Spleen (tissue), 7 donors: ENCODE data around the gene P2RX1.

Source experiments
- POLR2AphosphoS5 ChIP-seq, 3 donors: sonication (generic); formaldehyde crosslinking; IDR thresholded peaks; one replicate each; pipeline ENCODE4 v1.5.1; 2017; ENCODE audit warnings: antibody characterized with exemption in 3 of 3
- TF ChIP-seq, protein P1 (sequence below), 11 experiments: fragments of 200-600 bp in 7 of 11; fragments of 450-650 bp in 4 of 11; sonication (generic) in 4 of 11; IDR thresholded peaks in 8 of 11; conservative IDR thresholded peaks in 3 of 11; 1 replicate in 7 of 11; 2 replicates in 4 of 11; pipeline versions ENCODE4 v1.4.0 to v1.8.0; 2016 to 2021; ENCODE audit warnings: antibody characterized with exemption in 11 of 11, inconsistent platforms in 4 of 11, mild to moderate bottlenecking in 1 of 11
- donor health status: DM: no; HTN: no; CAD: no; lungs with moderate emphysema.
- donor health status: DM: no; HTN: no; CAD: no.
- donor health status: DM: no; HTN: no; CAD: no.

GRCh38 chr17:3852561-3852960 is 63.7 kb downstream of the P2RX1 start:
- TF ChIP-seq, protein P1, sequence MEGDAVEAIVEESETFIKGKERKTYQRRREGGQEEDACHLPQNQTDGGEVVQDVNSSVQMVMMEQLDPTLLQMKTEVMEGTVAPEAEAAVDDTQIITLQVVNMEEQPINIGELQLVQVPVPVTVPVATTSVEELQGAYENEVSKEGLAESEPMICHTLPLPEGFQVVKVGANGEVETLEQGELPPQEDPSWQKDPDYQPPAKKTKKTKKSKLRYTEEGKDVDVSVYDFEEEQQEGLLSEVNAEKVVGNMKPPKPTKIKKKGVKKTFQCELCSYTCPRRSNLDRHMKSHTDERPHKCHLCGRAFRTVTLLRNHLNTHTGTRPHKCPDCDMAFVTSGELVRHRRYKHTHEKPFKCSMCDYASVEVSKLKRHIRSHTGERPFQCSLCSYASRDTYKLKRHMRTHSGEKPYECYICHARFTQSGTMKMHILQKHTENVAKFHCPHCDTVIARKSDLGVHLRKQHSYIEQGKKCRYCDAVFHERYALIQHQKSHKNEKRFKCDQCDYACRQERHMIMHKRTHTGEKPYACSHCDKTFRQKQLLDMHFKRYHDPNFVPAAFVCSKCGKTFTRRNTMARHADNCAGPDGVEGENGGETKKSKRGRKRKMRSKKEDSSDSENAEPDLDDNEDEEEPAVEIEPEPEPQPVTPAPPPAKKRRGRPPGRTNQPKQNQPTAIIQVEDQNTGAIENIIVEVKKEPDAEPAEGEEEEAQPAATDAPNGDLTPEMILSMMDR (IDR thresholded peaks at IDR 0.05 in 8 of 11, conservative IDR thresholded peaks at IDR 0.05 in 3 of 11) = no peak
- no peak for TF ChIP-seq POLR2AphosphoS5 (IDR thresholded peaks at IDR 0.05)
